ENCODE data around the gene DNAJC8. TPM values are rescaled to one million over a fixed set of nuclear protein-coding genes. Genes with fewer than 3 reads are reported as not detected.

Gene DNAJC8
- total and polyA plus RNA-seq, 2 of the 8 experiments (the other 6 are each of a cell fraction or from before 2014, with no cell fraction given), result 116 to 134 TPM

DNA sequence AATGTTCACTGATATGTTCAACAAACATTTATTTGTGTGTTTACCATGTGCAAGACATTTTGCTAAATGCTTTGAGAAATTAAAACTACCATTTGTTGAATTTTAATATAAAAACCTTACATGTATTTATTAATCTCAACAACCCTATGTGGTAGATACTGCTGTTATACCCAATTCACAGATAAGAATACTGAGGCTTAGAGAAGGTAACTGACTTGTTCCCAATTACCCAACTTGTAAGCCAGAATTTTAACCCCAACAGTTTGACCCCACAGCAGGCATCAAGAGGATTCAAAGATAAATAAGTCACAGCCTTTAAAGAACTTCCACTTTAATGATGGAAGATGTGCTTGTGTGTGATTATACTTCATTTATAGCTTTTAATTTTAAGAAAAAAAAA is 3.7 kb downstream of the DNAJC8 start (continued):
- TF ChIP-seq TAF7 (optimal IDR thresholded peaks at IDR 0.05; ENCODE audit: borderline replicate concordance, low read depth, low read length), result no peak
- TF ChIP-seq NANOG (IDR thresholded peaks at IDR 0.05; ENCODE audit: insufficient read depth, low read depth, low read length, poor library complexity, severe bottlenecking), result no peak
